ENCODE results near the gene DDC. TPM values are rescaled to one million over a fixed set of nuclear protein-coding genes. Genes with fewer than 3 reads are reported as not detected.
A peak's percentile ranks its signal among the peaks of the same experiment; 100 is the strongest.

The DDC gene
- total RNA-seq, 2 donors from 2014 or later = 1.5 to 1.9 TPM

GRCh38 chr7:50502947-50503346 lies 62.3 kb downstream of the DDC start:
- intact Hi-C loops (cut with DNase I) = loop anchor here (5.0 to 10.0 kb wide), 2 partner anchors 149 to 182 kb away; no protein-coding TSS in a partner anchor
- no peak for DNase-seq (ENCODE audit: low spot score)
- Histone ChIP-seq H3K36me3 (no peaks in the 10 kb centered on the region), H3K9me3 (no peaks in the 10 kb centered on the region), H3K27me3 (replicated peaks; ENCODE audit: insufficient read depth) (no peaks in the 10 kb centered on the region), H3K4me3 (no peak overlapping the region), H3K4me1 (replicated peaks) (peaks cover under 1% of the 10 kb centered on the region), H3K27ac (peak overlapping the region; percentile 53 to 59)
- TF ChIP-seq, protein P1, sequence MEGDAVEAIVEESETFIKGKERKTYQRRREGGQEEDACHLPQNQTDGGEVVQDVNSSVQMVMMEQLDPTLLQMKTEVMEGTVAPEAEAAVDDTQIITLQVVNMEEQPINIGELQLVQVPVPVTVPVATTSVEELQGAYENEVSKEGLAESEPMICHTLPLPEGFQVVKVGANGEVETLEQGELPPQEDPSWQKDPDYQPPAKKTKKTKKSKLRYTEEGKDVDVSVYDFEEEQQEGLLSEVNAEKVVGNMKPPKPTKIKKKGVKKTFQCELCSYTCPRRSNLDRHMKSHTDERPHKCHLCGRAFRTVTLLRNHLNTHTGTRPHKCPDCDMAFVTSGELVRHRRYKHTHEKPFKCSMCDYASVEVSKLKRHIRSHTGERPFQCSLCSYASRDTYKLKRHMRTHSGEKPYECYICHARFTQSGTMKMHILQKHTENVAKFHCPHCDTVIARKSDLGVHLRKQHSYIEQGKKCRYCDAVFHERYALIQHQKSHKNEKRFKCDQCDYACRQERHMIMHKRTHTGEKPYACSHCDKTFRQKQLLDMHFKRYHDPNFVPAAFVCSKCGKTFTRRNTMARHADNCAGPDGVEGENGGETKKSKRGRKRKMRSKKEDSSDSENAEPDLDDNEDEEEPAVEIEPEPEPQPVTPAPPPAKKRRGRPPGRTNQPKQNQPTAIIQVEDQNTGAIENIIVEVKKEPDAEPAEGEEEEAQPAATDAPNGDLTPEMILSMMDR (IDR thresholded peaks at IDR 0.05) = no peak
- no peak for TF ChIP-seq POLR2AphosphoS5 (IDR thresholded peaks at IDR 0.05)
- no peak for TF ChIP-seq POLR2A (IDR thresholded peaks at IDR 0.05)
- WGBS = 64% methylated on average over 5 of the region's 5 CpGs

DNA sequence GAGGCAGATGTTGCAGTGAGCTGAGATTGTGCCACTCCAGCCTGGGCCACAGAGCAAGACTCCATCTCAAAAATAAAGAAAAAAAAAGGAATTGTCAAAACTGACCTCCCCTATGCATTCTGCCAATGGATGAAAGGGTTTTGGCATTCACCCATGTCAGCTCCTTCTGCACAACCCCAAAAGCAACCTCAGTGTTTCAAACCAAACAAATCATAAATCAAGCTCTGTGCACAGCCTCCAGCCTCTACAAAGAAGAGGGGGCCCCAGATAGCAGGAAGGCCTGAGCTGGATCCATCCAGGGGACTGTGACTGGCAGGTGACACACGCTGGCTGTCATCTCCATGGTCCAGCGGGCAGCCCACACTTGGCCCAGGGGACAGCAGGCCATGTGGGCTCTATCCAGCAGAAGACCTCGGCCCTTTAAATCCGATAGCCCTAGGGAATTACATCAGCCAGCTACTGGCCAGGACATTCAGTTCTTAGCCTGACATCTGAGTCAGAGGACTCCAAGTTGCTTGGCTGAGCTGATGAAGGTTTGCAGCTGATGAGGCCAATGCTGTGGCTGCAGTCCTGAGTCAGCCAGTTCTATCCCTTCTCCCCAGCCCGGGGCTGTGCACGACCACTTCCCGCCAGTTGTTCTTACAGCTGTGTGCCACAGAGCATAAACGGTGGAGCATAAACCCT lies 63.1 kb downstream of the DDC start:
- intact Hi-C loops (cut with DNase I) = loop anchor here (5.0 to 10.0 kb wide), 2 partner anchors 150 to 183 kb away; no protein-coding TSS in a partner anchor
- Histone ChIP-seq H3K36me3 (no peaks in the 10 kb centered on the region), H3K4me3 (no peak overlapping the region), H3K9me3 (no peaks in the 10 kb centered on the region), H3K4me1 (replicated peaks) (no peaks in the 10 kb centered on the region), H3K27ac (peak overlapping the region; percentile 53 to 59), H3K27me3 (replicated peaks; ENCODE audit: insufficient read depth) (no peaks in the 10 kb centered on the region)
- DNase-seq (ENCODE audit: low spot score) = no peak
- TF ChIP-seq POLR2A (IDR thresholded peaks at IDR 0.05) = no peak
- TF ChIP-seq POLR2AphosphoS5 (IDR thresholded peaks at IDR 0.05) = peak; percentile 78
- WGBS = 26% methylated on average over 8 of the region's 8 CpGs

- Histone ChIP-seq H3K27ac (no peak overlapping the region), H3K4me1 (replicated peaks) (no peaks in the 10 kb centered on the region), H3K9me3 (no peaks in the 10 kb centered on the region), H3K4me3 (no peak overlapping the region), H3K27me3 (replicated peaks; ENCODE audit: insufficient read depth) (no peaks in the 10 kb centered on the region), H3K36me3 (no peaks in the 10 kb centered on the region)
- no peak for DNase-seq (ENCODE audit: low spot score)
- TF ChIP-seq POLR2AphosphoS5 (IDR thresholded peaks at IDR 0.05) = no peak
- TF ChIP-seq, protein P1 (IDR thresholded peaks at IDR 0.05) = no peak
- TF ChIP-seq POLR2A (IDR thresholded peaks at IDR 0.05) = no peak
- WGBS = 92% methylated on average over 6 of the region's 6 CpGs
- intact Hi-C loops (cut with DNase I) = no loop called here
Measured at GRCh38 chr7:50499092-50499491, 66.1 kb downstream of the DDC start.

GRCh38 chr7:50497968-50498367 lies 67.2 kb downstream of the DDC start:
- H3K36me3 ChIP-seq = no peaks in the 10 kb centered on the region
- no peak for DNase-seq (ENCODE audit: low spot score)
- H3K4me3 ChIP-seq = no peak overlapping the region
- H3K27me3 ChIP-seq (replicated peaks; ENCODE audit: insufficient read depth) = no peaks in the 10 kb centered on the region
- H3K4me1 ChIP-seq (replicated peaks) = no peaks in the 10 kb centered on the region
- intact Hi-C loops (cut with DNase I) = no loop called here
- no peak overlapping the region for H3K27ac ChIP-seq
- no peaks in the 10 kb centered on the region for H3K9me3 ChIP-seq
- 54% methylated on average over 5 of the region's 5 CpGs for WGBS
- no peak for TF ChIP-seq POLR2AphosphoS5 (IDR thresholded peaks at IDR 0.05)
- TF ChIP-seq, protein P1 (IDR thresholded peaks at IDR 0.05) = no peak
- TF ChIP-seq POLR2A (IDR thresholded peaks at IDR 0.05) = no peak

DNA sequence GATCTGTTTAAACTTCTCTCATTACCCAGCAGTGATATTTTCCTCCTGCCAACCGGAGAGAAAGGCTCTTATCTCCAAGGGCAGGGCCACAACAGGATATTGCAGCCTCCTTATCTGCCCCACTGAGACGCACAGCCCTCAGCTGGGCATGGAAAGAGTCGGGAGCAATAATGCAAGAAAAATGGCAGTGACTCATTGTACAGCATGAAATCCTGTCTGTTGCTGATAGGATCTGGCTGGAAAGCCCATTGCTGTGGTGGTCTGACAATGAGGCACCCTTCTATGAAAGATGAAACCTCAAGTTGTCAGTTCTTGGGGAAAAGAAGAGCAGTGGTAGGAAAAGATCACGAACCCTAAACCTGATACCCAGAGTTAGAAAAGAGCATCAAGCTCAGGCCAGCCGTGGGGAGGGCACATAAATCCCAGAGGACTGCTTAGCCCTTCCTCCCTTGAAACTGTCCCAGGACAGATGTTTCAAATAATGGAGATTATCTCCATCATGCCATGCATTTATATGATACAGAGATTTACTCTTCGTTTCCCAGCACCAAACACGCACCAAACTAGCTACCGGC lies 68.0 kb downstream of the DDC start:
- 55% methylated on average over 8 of the region's 8 CpGs for WGBS
- no peak overlapping the region for H3K27ac ChIP-seq
- DNase-seq (ENCODE audit: low spot score) = no peak
- no peak overlapping the region for H3K4me3 ChIP-seq
- TF ChIP-seq POLR2A (IDR thresholded peaks at IDR 0.05) (no peak), POLR2AphosphoS5 (IDR thresholded peaks at IDR 0.05) (no peak)
- TF ChIP-seq, protein P1 (IDR thresholded peaks at IDR 0.05) = no peak
- intact Hi-C loops (cut with DNase I) = no loop called here
- H3K9me3 ChIP-seq = no peaks in the 10 kb centered on the region
- no peaks in the 10 kb centered on the region for H3K4me1 ChIP-seq (replicated peaks)
- H3K27me3 ChIP-seq (replicated peaks; ENCODE audit: insufficient read depth) = no peaks in the 10 kb centered on the region
- no peaks in the 10 kb centered on the region for H3K36me3 ChIP-seq
